ENCODE measurements around the gene LGALS3BP. TPM values are rescaled to one million over a fixed set of nuclear protein-coding genes. Genes with fewer than 3 reads are reported as not detected.
"Not testable (repeated sequence)": the region's sequence is repeated elsewhere in the genome, so short reads cannot be mapped to it uniquely, and the experiment has no call there.

LGALS3BP gene
- total and polyA plus RNA-seq, 2 experiments from 2014 or later: 185 to 213 TPM

GRCh38 chr17:78946631-78947030 is 33.1 kb downstream of the LGALS3BP start:
- Histone ChIP-seq H3K27me3 (no peaks in the 10 kb centered on the region), H3K9me3 (ENCODE audit: low read depth) (no peaks in the 10 kb centered on the region), H3K4me3 (no peak overlapping the region), H3K36me3 (no peaks in the 10 kb centered on the region), H3K27ac (no peak overlapping the region), H3K4me1 (ENCODE audit: low read depth) (no peaks in the 10 kb centered on the region)
- no peak for DNase-seq (ENCODE audit: low read depth in 1 of 2, low spot score in 1 of 2)
- TF ChIP-seq, protein P1, sequence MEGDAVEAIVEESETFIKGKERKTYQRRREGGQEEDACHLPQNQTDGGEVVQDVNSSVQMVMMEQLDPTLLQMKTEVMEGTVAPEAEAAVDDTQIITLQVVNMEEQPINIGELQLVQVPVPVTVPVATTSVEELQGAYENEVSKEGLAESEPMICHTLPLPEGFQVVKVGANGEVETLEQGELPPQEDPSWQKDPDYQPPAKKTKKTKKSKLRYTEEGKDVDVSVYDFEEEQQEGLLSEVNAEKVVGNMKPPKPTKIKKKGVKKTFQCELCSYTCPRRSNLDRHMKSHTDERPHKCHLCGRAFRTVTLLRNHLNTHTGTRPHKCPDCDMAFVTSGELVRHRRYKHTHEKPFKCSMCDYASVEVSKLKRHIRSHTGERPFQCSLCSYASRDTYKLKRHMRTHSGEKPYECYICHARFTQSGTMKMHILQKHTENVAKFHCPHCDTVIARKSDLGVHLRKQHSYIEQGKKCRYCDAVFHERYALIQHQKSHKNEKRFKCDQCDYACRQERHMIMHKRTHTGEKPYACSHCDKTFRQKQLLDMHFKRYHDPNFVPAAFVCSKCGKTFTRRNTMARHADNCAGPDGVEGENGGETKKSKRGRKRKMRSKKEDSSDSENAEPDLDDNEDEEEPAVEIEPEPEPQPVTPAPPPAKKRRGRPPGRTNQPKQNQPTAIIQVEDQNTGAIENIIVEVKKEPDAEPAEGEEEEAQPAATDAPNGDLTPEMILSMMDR (IDR thresholded peaks at IDR 0.05; ENCODE audit: low read depth, low read length): no peak

DNA sequence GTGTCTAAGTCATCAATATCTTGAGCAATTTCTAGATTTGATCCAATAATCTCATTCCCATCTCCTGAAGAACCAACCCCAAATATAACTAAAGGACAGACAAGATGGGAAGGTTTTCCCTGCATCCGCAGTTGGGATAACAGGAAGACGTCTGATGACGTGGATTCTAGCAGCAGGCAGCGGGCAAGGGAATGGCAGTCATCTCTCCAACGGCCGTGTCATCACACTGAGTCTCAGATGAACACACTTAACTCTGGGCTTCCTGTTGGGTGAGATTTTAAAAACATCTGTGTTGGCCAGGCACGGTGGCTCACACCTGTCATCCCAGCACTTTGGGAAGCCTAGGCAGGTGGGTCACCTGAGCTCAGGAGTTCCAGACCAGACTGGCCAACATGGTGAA is 33.6 kb downstream of the LGALS3BP start:
- Histone ChIP-seq H3K4me3 (no peak overlapping the region), H3K27ac (no peak overlapping the region)

DNA sequence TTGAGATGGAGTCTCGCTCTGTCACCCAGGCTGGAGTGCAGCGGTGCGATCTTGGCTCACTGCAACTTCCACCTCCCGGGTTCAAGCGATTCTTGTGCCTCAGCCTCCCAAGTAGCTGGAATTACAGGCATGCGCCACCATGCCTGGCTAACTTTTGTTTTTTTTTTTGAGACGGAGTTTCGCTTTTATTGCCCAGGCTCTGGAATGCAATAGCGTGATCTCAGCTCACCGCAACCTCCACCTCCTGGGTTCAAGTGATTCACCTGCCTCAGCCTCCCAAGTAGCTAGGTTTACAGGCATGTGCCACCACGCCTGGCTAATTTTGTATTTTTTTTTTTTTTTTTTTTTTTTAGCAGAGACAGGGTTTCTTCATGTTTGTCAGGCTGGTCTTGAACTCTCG is 34.3 kb downstream of the LGALS3BP start:
- H3K36me3 ChIP-seq; DNase-seq (ENCODE audit: low read depth in 1 of 2, low spot score in 1 of 2); H3K4me3 ChIP-seq; H3K4me1 ChIP-seq (ENCODE audit: low read depth); H3K27me3 ChIP-seq; H3K27ac ChIP-seq; H3K9me3 ChIP-seq (ENCODE audit: low read depth): not testable (repeated sequence)

More for the DNA sequence above, 33.6 kb downstream of the LGALS3BP start:
- no peaks in the 10 kb centered on the region for H3K9me3 ChIP-seq (ENCODE audit: low read depth)
- H3K36me3 ChIP-seq: no peaks in the 10 kb centered on the region
- no peaks in the 10 kb centered on the region for H3K27me3 ChIP-seq
- no peak for DNase-seq (ENCODE audit: low read depth in 1 of 2, low spot score in 1 of 2)
- TF ChIP-seq, protein P1 (IDR thresholded peaks at IDR 0.05; ENCODE audit: low read depth, low read length): no peak
- no peaks in the 10 kb centered on the region for H3K4me1 ChIP-seq (ENCODE audit: low read depth)

DNA sequence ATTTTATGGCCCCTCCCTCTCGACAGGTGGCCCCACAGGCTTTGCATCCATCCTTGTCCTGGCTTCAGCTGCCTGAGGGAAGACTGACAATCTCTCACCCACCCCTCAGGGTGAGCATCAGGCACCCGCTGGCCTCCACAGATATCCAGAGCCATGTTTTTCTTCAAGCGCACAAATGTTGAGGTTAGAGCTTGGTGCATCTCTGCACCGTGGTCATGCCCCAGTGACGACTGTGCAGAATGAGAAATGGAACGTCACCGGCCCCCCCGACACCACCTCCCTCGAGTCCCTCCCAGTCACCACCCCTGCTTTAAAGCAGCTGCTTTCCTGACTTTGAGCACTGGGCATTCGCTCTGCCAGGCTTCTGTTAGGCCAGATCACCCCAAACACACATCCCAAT is 34.8 kb downstream of the LGALS3BP start:
- Histone ChIP-seq H3K27ac (no peak overlapping the region), H3K4me1 (ENCODE audit: low read depth) (peaks cover 9% of the 10 kb centered on the region), H3K4me3 (no peak overlapping the region), H3K36me3 (no peaks in the 10 kb centered on the region), H3K27me3 (no peaks in the 10 kb centered on the region), H3K9me3 (ENCODE audit: low read depth) (no peaks in the 10 kb centered on the region)
- TF ChIP-seq, protein P1 (IDR thresholded peaks at IDR 0.05; ENCODE audit: low read depth, low read length): no peak
- no peak for DNase-seq (ENCODE audit: low read depth in 1 of 2, low spot score in 1 of 2)

DNA sequence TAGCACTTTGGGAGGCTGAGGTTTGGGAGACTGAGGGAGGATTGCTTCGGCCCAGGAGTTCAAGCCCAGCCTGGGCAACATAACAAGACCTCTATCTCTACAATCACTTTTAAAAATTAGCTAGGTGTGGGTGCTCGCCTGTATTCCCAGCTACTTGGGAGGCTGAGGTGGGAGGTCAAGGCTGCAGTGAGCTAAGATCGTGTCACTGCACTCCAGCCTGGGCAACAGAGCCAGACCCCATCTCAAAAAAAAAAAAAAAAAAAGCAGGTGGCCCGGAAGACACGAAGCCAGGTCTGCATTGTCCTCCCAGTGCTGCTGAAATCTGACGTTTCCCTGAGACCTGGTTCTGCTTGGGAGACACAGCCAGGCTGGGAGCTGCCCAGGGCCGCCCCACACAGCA is 35.7 kb downstream of the LGALS3BP start:
- Histone ChIP-seq H3K9me3 (ENCODE audit: low read depth) (no peaks in the 10 kb centered on the region), H3K27me3 (no peaks in the 10 kb centered on the region), H3K36me3 (no peaks in the 10 kb centered on the region), H3K4me1 (ENCODE audit: low read depth) (peaks cover 15% of the 10 kb centered on the region), H3K4me3 (no peak overlapping the region), H3K27ac (no peak overlapping the region)
- no peak for DNase-seq (ENCODE audit: low read depth in 1 of 2, low spot score in 1 of 2)
- TF ChIP-seq, protein P1 (IDR thresholded peaks at IDR 0.05; ENCODE audit: low read depth, low read length): no peak

DNA sequence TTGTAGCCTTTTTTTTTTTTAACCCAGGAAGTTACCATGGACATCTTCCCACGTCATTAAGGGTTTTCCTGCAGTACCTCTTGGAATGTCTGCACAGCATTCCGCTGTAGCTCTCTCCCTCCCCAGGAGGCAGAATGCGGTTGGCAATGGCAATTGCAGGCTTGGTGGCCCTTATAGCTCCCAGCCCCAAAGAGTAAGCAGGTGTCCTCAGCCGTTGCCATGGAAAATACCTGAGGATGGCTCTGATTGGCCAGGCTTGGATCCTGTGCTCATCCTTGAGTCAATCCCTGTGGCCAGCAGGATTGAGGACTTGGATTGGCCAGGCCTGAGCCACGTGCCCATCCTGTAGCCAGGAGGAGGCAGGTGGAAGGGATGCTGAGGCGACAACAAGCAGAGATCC is 39.0 kb downstream of the LGALS3BP start:
- Histone ChIP-seq H3K27me3 (no peaks in the 10 kb centered on the region), H3K9me3 (ENCODE audit: low read depth) (no peaks in the 10 kb centered on the region), H3K36me3 (no peaks in the 10 kb centered on the region), H3K4me1 (ENCODE audit: low read depth) (peaks cover 15% of the 10 kb centered on the region), H3K27ac (no peak overlapping the region), H3K4me3 (no peak overlapping the region)
- TF ChIP-seq, protein P1 (IDR thresholded peaks at IDR 0.05; ENCODE audit: low read depth, low read length): no peak
- peak in 1 of 2 donors; percentile 32 for DNase-seq (ENCODE audit: low read depth in 1 of 2, low spot score in 1 of 2)

All from cardiac muscle cell (in vitro differentiated cells and primary cell).